GM19324 (cell line): ENCODE data around the gene TYRP1.

Experiments used
- ATAC-seq: cut with Tn5 transposase; IDR thresholded peaks from one replicate; pipeline ENCODE4 v1.9.1; 2021; ENCODE audit warnings: mild to moderate bottlenecking, moderate library complexity; ENCODE audit not compliant: unreplicated experiment, low FRiP score

Gene TYRP1

GRCh38 chr9:12695474-12695873 is 2.3 kb downstream of the TYRP1 start:
- ATAC-seq = no peak

- ATAC-seq = no peak
Measured at GRCh38 chr9:12696931-12697622, 3.9 kb downstream of the TYRP1 start.

GRCh38 chr9:12697719-12698118 is 4.5 kb downstream of the TYRP1 start:
- ATAC-seq = no peak

GRCh38 chr9:12698266-12698665 is 5.1 kb downstream of the TYRP1 start:
- ATAC-seq = no peak

- no peak for ATAC-seq
Measured at GRCh38 chr9:12698986-12699385, 5.8 kb downstream of the TYRP1 start.

GRCh38 chr9:12699529-12699928 is 6.3 kb downstream of the TYRP1 start:
- no peak for ATAC-seq

- ATAC-seq = no peak
Measured at GRCh38 chr9:12701126-12701525, 7.9 kb downstream of the TYRP1 start.

- ATAC-seq = no peak
Measured at GRCh38 chr9:12702160-12702758, 9.1 kb downstream of the TYRP1 start.

- ATAC-seq = no peak
Measured at GRCh38 chr9:12703996-12704395, 10.8 kb downstream of the TYRP1 start.

GRCh38 chr9:12705738-12706391 is 12.7 kb downstream of the TYRP1 start:
- no peak for ATAC-seq

- ATAC-seq = no peak
Measured at GRCh38 chr9:12708562-12709298, 15.5 kb downstream of the TYRP1 start.

GRCh38 chr9:12712532-12712931 is 19.3 kb downstream of the TYRP1 start:
- ATAC-seq = no peak

- no peak for ATAC-seq
Measured at GRCh38 chr9:12715268-12715667, 22.1 kb downstream of the TYRP1 start.

- no peak for ATAC-seq
Measured at GRCh38 chr9:12716823-12717600, 23.8 kb downstream of the TYRP1 start.

- no peak for ATAC-seq
Measured at GRCh38 chr9:12717907-12718306, 24.7 kb downstream of the TYRP1 start.

GRCh38 chr9:12718482-12719026 is 25.4 kb downstream of the TYRP1 start:
- ATAC-seq = no peak

GRCh38 chr9:12719431-12719830 is 26.2 kb downstream of the TYRP1 start:
- ATAC-seq = no peak

- no peak for ATAC-seq
Measured at GRCh38 chr9:12720551-12720950, 27.4 kb downstream of the TYRP1 start.

- no peak for ATAC-seq
Measured at GRCh38 chr9:12722131-12722530, 28.9 kb downstream of the TYRP1 start.

GRCh38 chr9:12723409-12724028 is 30.3 kb downstream of the TYRP1 start:
- no peak for ATAC-seq
